Hematopoietic multipotent progenitor cell treated with erythropoietin and hydrocortisone succinate and interleukin-3 and kit ligand, for 6 days (in vitro differentiated cells): ENCODE data around the gene APMAP.
"Not testable (repeated sequence)": the region's sequence is repeated elsewhere in the genome, so short reads cannot be mapped to it uniquely, and the experiment has no call there.

ENCODE experiments used
- DNase-seq: peaks from one replicate; pipeline ENCODE4 v3.0.0-alpha.2; 2015

The APMAP gene

DNA sequence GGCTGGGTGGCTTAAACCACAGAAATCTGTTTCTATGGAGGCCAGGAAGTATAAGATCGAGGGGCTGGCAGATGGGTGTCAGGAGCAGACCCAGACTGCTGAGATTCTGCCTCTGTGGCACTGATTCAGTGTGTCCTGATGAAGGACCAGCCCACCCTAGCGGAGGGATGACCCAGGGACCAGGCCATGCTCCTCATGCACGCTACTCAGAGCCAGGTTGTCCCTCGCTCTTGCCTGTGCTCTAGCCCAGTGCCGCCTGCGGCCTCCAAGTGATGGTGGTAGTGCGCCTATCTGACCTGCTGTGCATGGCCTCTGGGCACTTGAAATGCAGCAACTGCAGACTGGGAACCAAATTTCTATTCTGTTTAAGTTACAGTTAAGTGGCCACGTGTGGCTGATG lies 13.1 kb upstream of the APMAP start:
- no peak for DNase-seq

DNA sequence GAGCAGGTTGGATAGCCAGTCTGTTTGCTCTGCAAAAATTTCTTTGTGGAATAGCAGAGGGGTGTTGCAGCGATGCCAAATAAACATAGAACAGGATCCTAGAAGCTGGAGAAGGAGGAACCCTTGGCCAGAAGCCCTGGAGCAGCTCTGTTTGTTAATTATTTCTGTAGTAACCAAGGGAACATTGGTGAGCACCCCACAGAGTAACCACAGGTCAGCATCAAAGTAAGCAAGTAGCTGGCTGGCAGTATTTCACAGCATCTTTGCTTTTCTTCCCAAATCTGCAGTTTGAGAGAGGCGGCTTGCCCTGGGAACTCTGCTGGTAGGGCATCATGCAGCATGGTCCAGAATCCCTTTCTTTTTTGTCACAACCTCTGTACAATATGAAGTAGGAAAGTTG lies 12.7 kb upstream of the APMAP start:
- no peak for DNase-seq

- DNase-seq, result no peak
Measured at GRCh38 chr20:25003002-25003401, 10.5 kb upstream of the APMAP start.

- DNase-seq, result not testable (repeated sequence)
Measured at GRCh38 chr20:25001323-25001722, 8.8 kb upstream of the APMAP start.

- peak; percentile 95 for DNase-seq
Measured at GRCh38 chr20:25000268-25000801, 7.8 kb upstream of the APMAP start.

- DNase-seq, result no peak
Measured at GRCh38 chr20:24999568-24999967, 7.0 kb upstream of the APMAP start.

DNA sequence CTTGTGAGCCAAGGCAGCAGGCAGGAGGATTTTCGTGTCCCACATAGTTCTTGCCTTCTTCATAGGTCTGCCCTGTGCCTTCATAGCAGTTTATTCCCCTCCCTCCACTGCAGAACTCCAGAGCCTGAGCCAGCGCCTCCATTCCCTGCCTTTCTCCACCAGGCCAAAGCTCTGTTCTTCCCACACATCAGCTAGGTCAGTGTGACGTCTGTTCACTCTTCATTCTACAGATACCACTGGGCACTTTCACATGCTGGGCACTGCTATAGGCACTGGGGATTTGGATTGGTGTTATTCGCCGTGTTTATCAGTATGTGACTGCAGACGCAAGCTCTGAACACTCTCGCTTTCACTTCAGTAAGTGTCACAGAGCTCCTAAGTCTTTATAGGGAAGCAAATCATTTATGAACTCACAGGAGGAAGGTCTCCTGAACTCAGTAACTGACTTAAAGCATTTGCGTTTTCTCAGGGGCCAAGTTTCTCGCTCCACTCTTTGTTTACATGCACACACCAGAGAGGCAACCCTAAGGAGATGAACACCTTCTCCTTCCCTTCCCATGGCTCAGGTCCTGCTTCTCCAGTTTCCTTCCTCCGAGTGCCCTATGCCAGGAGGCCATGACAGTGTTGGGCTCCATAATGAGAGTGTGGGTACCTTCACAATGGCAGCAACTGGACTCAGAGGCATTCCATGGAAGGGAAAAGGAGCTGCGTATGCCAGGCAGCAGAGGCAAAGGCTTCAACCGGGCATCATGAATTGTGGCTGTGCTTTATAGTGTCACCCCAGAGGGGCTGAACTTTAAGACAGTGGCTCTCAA lies 6.3 kb upstream of the APMAP start:
- no peak for DNase-seq

DNA sequence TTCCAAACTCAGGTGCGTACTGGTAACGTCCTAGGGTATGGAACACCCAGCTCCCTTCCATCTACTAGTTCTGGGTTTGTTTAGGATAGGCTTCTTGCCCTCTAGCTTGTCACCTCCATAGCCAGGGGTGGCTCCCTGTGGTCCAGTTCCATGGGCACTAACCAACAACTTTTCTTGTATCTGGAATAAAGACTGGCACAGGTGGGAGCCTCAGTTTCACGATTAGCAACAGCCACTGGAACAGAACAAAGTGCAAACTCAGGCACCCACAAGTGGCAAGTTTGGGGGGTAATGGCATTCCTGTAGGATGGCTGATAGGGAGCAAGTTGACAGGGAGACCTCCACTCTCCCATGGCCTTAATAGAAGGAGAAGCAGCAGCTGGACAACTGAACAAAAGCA lies 5.6 kb upstream of the APMAP start:
- DNase-seq, result no peak

- DNase-seq, result no peak
Measured at GRCh38 chr20:24996449-24997377, 4.2 kb upstream of the APMAP start.

DNA sequence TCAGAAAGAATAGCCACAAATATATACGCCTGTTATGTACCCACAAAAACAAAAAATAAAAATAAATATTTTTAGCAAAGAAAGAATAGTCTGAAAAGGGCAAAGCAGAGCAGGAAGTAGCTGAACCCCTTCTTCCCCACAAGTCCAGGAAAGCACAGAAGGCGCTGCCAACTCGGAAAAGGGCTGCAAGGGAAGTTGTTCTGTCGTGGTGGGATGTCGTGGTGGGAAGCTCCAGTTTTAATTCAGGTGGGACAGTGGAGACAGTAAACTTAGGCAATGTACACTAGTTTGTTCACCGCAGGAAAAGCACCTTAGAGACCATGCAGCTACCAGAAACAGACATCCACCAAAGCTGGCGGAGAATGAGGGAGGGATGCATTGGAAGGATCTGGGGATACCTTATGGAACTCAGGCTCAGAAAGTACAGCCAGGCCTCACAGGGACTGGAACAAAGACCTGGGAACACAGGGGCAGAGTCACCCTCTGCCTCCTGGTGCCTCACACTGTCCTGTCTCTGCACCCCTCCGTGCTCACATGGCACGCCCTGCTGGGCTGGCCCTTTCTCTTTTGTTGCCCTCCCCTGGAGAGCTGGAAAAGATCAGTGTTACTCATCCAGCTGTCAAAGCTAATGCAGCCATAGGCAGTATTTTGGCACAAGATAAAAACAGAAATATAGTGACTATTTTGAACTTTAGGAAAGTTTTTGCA lies 3.3 kb upstream of the APMAP start:
- peak; percentile 64 for DNase-seq

DNA sequence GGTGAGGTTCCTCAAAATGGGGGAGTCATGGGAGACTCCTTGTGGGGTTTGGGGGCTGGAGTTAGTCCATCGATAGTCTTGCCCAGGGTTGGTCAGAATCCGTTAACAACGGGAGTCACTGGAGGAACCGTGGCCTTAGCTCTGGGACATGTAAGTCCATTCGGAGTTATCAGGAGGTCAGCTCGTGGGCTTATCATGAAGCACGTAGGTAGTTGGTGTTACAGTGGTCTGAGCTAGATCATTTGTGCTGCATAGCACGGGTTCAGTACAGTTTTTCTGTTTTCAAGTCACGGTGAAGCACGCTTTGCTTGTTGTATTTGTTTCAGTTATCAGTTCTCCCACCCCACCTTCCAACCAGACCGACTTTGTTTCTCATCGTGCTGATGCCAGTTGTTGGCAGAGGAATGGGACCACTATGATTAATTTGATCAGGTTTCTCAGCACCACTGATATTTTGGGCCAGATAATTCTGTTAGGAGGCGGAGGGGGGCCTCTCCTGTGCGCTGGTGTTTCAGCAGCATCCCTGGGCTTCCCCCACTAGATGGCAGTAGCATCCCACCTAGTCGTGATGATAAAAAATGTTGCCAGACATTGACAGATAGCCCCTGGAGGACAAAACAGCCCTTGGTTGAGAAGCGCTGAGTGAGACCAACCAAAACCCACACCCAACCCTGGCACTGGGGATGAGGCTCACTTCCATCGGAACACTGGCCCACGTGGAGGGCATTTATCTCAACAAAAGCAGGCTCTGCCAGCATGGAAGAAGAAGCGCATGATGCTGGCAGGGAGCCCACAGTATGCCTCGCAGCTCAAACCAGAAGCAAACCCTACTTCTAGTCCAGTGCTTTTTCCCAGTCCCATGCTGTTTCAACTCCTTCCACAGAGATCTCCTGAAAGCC lies 2.2 kb upstream of the APMAP start:
- peak; percentile 95 for DNase-seq

GRCh38 chr20:24994186-24994465 lies 1.6 kb upstream of the APMAP start:
- DNase-seq, result no peak

GRCh38 chr20:24993337-24994185 lies 1.0 kb upstream of the APMAP start:
- peak; percentile 51 for DNase-seq

GRCh38 chr20:24991897-24992486 lies 559 bp downstream of the APMAP start:
- peak; percentile 57 for DNase-seq

DNA sequence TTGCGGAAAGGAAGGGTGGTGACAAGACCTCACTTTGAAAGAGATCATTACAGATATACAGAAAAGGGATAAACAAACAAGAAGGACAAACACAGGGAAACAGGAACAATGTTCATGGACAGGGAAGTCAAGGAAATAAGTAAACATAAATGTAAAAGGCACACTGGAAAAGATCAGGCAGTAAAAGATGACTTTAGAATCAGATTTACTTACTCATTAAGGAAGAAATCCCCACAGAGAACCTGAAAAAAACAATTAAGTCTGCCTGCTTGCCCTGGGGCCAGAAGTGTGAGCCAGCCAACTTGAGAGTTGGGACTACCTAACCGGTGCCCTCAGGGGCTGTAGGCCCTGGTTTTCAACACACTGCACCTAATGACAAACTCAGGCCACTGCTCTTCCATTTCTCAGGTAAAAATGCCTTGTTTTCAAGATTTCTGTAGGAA lies 1.7 kb downstream of the APMAP start:
- no peak for DNase-seq

GRCh38 chr20:24989162-24989561 lies 3.4 kb downstream of the APMAP start:
- DNase-seq, result peak; percentile 42

- DNase-seq, result no peak
Measured at GRCh38 chr20:24987873-24988835, 4.4 kb downstream of the APMAP start.

- DNase-seq, result no peak
Measured at GRCh38 chr20:24987244-24987643, 5.3 kb downstream of the APMAP start.

GRCh38 chr20:24986436-24987015 lies 6.0 kb downstream of the APMAP start:
- DNase-seq, result no peak
